Stimulated activated CD8-positive, alpha-beta memory T cell treated with anti-CD3 and anti-CD28 coated beads, Interleukin-7, amount 100 ng/mL, for 24 hours (primary cell): ENCODE results near the gene CFAP20DC.
A peak's percentile ranks its signal among the peaks of the same experiment; 100 is the strongest.
"Not testable (repeated sequence)": the region's sequence is repeated elsewhere in the genome, so short reads cannot be mapped to it uniquely, and the experiment has no call there.

Experiments used
- DNase-seq: peaks from one replicate; pipeline ENCODE4 v3.0.0-alpha.2; 2020; ENCODE audit warnings: low read depth

CFAP20DC gene

GRCh38 chr3:59049671-59050331 lies at the start of gene CFAP20DC:
Gene CFAP20DC, minus strand, starts transcription at chr3:59050025. Its CDS starts 394 bp downstream, at chr3:59049631.
- DNase-seq: peak; percentile 84

DNA sequence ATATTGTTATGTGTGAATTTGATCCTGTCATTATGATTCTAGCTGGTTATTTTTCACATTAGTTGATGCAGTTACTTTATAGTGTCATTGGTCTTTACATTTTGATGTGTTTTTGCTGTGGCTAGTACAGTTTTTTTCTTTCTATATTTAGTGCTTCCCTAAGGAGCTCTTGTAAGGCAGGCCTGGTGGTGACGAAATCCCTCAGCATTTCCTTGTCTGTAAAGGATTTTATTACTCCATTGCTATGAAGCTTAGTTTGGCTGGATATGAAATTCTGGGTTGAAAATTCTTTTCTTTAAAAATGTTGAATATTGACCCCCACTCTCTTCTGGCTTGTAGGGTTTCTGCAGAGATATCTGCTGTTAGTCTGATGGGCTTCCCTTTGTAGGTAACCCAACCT lies 48.7 kb upstream of the CFAP20DC start:
- not testable (repeated sequence) for DNase-seq

DNA sequence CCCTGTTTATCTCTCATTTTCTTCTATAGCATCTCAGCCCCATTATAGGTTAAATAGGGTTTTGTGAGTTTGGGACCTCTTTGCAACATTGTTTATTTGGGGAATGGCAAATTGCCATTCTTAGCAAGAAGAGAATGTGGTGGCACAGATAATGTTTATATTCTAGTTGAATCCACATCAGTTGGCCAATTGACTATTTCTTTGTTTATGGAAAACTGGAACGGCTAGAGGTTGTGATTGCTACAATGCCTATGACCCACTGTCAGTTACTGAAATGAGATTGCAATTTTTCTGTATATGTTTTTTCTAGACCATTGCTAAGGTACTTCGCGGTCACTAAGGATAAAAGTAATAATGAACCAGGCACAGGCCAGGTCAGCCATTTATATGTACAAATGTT lies 44.6 kb upstream of the CFAP20DC start:
- no peak for DNase-seq

DNA sequence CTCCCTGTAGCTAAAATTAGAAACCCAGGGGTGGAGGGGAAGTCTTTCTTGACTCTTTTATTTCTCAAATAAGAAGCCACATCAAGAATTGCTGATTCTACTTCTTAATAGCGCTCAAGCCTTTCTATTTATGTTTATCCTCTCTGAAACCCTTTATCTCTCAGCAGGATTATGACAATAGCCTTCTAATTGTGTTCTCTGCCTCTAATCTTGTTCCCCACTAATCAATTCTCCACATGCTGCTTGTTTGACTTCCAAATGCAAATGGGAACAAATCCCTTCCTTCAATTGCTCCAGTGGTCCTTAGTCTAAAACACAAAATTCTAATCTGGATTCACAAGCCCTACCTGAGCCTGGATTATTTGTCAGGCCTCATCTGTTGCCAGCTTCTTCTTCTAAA lies 43.7 kb upstream of the CFAP20DC start:
- no peak for DNase-seq

DNA sequence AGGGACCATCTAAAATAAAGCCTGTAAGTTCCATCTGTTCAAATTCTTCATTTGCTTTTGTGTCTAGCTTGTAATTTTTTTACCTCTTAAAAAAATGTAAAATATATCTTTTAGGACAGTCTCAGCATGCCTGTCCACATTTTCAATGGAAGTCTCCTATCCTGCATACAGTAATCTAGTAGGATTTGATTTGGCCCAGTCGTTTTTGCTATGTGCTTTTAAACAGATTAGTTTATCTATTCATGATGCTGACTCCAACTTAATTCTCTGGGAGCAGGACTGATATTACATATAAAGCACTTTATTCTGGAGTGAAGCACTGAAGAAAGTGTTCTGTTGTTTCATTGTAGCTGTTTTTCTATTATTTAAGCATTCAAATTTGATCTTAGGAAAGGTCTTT lies 38.9 kb upstream of the CFAP20DC start:
- DNase-seq: no peak

- no peak for DNase-seq
These were observed 36.2 kb upstream of the CFAP20DC start for GRCh38 chr3:59085976-59086375.

DNA sequence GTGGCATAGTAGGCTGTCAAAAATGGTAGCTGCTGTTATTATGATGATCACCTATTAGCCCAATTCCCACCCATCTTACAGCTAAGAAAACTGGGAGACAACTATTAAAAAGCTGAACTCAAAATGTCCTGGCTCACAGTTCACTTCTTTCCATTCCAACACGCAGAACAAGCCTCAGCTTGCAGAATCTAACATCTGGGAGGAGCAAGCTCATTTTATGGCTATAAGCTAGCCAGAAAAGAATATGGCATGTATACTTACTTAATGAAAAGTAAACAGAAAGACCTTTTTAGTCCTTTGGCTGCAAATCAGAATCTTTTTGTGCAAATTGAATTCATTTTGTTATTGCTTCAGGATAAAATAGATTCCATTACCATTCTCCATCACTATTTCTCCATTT lies 34.8 kb upstream of the CFAP20DC start:
- no peak for DNase-seq

DNA sequence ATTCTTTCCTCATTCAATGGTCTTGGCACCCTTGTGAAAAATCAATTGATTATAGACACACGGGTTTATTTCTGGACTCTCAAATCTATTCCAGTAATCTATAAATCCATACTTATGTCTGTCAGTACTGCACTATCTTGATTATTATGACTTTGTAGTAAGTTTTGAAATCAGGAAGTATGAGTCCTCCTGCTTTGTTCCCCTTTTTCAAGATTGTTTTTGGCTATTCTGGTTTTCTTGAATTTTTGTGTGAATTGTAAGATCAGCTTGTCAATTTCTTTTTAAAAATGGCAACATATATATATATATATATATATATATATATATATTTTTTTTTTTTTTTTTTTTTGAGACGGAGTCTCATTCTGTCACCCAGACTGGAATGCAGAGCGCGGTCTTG lies 32.3 kb upstream of the CFAP20DC start:
- no peak for DNase-seq

GRCh38 chr3:59081071-59081470 lies 31.2 kb upstream of the CFAP20DC start:
- DNase-seq: no peak

- no peak for DNase-seq
These were observed 30.1 kb upstream of the CFAP20DC start for GRCh38 chr3:59079962-59080361.

DNA sequence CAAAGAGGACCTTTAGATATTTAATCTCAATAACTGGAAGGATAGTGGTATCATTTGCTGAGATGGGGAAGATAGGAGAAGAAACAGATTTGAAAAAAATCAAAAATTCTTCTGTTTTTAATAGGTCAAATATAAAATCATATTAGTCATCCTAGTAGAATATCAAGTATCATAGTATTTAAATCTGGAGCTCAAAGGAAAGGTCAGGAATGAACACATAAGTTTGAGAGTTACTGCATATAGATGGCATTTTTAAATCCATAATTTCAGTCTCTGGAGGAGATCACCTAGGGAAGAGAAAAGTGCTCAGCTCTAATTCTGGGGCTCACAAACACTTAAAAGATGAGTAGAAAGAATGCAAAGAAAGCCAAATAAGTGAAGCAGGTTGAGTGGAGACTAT lies 24.9 kb upstream of the CFAP20DC start:
- DNase-seq: no peak

DNA sequence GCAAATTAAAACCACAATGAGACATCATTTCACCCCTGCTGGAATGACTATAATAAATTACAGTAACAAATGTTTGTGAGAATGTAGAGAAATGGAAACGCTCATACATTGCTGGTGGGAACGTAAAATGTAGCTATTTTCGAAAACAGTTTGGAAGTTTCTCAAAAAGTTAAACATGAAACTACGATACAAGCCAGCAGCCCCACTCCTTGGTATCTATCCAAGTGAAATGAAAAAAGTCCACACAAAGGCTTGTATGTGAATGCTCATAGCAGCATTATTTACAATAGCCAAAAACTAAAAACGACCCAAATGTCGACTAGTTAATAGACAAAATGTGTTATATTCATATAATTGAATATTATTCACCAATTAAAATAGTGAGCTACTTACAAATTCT lies 22.9 kb upstream of the CFAP20DC start:
- DNase-seq: no peak

GRCh38 chr3:59069838-59070237 lies 20.0 kb upstream of the CFAP20DC start:
- DNase-seq: no peak

DNA sequence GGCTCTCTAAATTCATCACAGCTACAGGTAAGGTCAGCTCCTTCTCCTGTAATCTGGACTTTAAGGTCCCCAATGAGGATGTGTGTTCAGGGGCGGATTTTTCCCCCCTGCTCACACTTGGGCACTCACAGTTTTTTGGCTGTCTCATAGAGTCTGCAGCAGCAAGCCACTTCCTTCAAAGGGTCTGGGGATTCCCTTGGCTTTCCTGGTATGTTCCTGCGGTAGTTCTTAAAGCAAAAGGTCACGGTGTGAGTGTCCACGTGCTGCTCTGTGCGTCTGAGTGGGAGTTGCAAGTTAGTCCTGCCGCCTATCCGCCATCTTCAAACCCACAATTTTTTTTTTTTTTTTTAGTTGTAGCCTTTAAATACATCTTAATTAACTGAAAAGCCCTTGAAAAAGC lies 15.4 kb upstream of the CFAP20DC start:
- DNase-seq: no peak

DNA sequence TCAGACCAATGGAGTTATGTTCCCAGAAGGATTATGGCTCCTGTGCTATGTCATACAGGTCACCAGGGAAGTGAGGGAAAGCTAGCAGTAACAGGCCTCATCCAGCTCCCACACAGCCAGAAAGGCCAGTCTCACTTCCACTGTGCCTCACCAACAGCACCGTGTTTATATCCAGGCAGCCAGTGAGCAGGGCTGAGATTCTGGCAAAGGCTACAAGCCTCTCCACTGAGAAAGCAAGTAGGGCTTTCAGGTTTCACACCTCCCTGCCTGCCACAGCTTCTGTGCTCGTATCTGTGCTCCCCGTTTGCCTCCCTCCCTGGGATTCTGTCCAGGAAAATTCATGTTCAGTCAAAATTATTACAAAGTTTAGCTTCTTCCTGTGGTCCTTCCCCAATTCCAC lies 14.9 kb upstream of the CFAP20DC start:
- DNase-seq: no peak

GRCh38 chr3:59064276-59064675 lies 14.5 kb upstream of the CFAP20DC start:
- DNase-seq: no peak

- no peak for DNase-seq
These were observed 6.9 kb upstream of the CFAP20DC start for GRCh38 chr3:59056706-59057105.

DNA sequence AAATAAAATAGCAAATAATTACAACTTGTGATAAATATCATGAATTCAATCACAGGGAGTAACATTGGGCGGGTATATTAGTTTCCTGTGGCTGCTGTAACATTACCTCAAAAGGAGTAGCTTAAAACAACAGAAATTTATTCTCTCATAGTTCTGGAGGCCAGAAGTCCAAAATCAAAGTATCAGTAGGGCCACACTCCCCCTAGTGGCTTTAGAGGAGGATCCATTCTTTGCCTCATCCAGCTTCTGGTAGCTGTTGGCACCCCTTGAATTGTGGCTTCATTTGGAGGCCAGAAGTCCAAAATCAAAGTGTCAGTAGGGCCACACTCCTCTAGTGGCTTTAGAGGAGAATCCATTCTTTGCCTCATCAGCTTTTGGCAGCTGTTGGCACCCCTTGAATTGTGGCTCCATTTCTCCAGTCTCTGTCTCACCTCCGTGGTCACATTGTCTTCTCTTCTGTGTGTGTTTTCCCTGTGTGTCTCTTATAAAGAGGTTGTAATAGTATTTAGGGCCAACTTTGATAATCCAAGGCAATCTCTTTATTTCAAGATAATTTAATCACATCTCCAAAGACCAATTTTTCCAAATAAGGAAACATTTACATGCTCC lies 3.1 kb upstream of the CFAP20DC start:
- no peak for DNase-seq

DNA sequence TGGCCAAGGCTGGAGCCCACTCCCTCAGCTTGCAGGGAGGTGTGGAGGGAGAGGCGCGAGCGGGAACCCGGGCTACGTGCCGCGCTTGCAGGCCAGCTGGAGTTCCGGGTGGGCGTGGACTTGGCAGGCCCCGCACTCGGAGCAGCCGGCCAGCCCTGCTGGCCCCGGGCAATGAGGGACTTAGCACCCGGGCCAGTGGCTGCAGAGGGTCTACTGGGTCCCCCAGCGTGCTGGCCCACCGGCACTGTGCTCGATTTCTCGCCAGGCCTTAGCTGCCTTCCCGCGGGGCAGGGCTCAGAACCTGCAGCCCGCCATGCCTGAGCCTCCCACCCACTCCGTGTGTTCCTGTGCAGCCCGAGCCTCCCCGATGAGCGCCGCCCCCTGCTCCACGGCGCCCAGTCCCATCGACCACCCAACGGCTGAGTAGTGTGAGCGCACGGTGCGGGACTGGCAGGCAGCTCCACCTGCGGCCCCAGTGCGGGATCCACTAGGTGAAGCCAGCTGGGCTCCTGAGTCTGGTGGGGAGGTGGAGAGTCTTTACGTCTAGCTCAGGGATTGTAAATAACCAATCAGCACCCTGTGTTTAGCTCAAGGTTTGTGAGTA lies 1.1 kb upstream of the CFAP20DC start:
- DNase-seq: not testable (repeated sequence)

GRCh38 chr3:59046839-59047238 lies 3.0 kb downstream of the CFAP20DC start:
- no peak for DNase-seq

- no peak for DNase-seq
These were observed 6.4 kb downstream of the CFAP20DC start for GRCh38 chr3:59043391-59043790.

- DNase-seq: no peak
These were observed 8.9 kb downstream of the CFAP20DC start for GRCh38 chr3:59040902-59041301.

- DNase-seq: no peak
These were observed 22.2 kb downstream of the CFAP20DC start for GRCh38 chr3:59027607-59028006.

- no peak for DNase-seq
These were observed 26.2 kb downstream of the CFAP20DC start for GRCh38 chr3:59023612-59024011.
